ENCODE results near the gene BAHCC1.
"Not testable (repeated sequence)": the region's sequence is repeated elsewhere in the genome, so short reads cannot be mapped to it uniquely, and the experiment has no call there.

Gene BAHCC1

DNA sequence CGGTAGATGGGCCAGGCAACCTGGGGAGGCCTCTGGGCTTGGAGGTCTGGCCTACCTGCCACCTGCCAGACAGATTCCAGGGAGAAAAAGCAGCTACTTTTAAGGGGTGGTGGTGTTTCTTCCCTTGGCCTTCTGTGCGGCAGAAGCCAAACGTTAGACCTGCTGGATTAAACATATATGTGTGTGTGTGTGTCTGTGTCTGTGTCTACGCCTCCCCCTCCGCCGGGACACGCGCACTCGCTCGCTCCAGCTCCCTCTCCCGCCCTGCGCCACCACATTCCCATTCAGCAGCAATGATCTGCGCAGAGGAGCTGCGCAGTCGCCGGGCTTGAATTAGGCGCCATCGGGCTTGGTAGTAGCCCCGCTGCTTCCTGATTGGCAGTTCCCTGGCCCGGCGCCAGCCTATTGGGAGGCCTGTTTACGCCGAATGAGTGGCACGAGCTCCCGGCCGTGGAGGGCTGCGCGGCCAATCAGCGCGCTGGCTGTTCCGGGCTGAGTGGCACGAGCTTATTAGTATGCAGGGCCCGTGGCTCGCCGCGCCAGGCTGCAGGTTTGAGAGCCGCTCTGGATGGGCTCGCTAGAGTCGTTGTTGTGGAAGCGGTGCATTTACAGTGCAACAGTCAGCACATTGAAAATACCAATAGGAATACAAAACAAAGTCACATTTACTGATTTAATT, at the start of gene BAHCC1:
TSS of gene BAHCC1 (plus strand) at position 537 of the 679 bp plus-strand sequence. CDS start 4,283 bp downstream, outside the sequence.
- peak; percentile 90 for DNase-seq

DNA sequence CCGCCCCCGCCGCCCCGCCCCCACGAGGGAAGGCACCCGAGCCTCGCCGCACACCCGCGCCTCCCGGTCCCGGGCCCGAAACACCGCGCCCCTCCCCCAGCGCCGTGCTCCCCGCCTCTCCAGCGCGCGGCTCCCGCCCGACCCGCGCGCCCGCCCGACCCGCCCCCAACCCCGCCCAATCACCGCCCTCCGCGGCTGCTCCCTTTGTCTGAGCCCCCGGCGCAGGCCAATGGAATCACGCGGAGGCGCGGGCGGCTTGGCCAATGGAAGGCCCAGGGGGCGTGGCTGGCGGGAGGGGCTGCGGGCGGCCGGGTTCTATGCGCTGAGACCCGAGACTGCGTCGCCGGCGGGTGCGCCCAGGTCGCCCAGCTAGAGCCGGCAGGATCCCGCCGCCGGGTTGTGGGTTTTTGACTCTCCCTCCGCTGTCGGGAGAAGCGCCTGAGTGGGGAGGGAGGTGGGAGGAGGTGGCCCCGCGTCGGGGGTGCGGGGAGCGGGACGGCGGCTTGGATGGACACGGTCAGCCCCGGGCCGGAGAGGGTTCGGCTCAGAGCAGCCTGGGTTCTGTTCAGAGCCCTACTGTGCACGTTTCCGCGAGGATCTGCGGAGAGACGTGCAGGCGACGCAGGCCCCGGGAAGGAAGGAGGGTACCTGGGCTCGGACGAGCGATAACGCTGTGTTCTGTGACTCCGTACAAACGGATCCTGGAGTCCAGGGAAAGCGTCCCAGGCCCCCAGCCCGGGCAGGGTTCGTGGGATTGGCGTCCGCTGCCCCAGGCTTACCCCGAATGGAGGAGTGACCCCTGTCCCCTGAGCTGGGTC, 49.0 kb upstream of the BAHCC1 start:
- peak; percentile 97 for DNase-seq

DNA sequence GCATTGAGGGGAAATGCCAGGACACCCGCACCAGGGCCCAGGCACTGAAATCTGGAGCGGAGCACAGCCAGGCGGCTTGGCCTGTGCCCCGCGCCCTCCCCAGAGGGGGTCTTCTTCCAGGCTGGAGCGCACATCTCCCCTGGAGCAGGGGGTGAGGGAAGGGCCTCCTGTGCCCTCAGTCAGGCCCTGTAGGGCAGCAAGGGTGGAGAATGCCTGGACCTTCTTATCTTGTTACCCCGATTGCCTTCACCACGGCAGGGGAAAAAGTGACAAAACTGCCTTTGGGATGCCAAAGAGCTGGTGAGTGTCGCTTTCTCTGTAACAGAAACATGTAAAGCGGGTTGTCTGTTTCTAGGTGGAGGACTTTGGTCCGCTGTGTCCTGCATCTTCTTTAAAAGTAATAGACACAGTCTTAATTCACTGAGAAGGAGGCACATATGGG, 48.3 kb upstream of the BAHCC1 start:
- DNase-seq: no peak

DNA sequence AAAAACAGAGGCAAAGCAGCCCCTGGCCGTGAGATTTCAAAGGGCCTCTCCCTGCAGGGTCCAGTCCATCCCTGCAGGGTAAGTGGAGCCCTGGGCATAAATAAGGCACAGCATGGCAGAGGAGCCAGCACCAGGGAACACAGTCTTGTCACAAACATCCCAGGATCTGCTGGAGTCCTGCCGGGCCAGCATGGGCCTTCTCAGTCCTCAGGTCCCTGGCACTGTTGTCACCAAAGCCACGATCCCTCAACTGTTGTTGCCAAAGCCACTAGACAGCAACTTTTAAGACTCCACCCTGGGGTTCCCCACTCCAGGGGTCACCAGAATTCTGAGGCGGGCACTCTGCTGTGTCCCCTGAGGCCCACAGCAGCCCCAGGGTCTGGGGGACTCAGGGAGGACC, 47.8 kb upstream of the BAHCC1 start:
- no peak for DNase-seq

DNA sequence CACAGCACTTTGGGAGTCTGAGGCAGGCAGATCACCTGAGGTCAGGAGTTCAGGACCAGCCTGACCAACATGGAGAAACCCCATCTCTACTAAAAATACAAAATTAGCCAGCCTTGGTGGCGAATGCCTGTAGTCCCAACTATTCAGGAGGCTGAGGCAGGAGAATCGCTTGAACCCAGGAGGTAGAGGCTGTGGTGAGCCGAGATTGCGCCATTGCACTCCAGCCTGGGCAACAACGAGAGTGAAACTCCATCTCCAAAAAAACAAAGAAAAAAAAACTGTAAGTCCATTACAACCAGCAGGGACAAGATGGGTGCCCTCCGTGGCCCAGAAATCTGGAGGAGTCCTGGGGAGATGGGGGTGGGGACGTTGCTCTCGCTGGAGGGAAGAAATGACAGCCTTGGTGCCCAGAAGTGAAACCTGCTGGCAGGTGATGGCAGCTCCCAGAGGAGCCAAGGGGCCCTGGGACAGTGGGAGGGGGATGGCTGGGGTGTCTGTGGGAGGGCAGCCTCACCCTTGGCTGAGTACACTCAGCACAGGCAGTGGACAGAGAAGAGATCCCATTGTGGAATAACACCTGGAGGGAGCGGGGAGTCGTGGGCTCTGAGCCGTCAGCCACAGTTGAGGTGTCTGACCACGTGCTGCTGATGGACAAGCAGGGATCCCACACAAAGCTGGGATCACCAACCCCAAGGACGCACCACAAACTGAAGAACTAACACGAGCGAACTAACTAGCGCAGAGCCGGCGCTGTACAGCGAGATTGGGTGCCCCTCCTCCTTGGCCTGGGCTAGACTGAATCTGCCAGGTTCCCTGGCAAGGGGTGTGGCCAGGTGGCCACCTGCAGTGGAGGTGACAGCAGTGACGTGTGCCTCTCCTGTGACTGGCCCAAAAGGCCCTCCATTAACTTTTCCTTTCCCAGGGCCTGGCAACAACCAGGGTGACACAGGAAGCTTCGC, 46.9 kb upstream of the BAHCC1 start:
- DNase-seq: no peak

DNA sequence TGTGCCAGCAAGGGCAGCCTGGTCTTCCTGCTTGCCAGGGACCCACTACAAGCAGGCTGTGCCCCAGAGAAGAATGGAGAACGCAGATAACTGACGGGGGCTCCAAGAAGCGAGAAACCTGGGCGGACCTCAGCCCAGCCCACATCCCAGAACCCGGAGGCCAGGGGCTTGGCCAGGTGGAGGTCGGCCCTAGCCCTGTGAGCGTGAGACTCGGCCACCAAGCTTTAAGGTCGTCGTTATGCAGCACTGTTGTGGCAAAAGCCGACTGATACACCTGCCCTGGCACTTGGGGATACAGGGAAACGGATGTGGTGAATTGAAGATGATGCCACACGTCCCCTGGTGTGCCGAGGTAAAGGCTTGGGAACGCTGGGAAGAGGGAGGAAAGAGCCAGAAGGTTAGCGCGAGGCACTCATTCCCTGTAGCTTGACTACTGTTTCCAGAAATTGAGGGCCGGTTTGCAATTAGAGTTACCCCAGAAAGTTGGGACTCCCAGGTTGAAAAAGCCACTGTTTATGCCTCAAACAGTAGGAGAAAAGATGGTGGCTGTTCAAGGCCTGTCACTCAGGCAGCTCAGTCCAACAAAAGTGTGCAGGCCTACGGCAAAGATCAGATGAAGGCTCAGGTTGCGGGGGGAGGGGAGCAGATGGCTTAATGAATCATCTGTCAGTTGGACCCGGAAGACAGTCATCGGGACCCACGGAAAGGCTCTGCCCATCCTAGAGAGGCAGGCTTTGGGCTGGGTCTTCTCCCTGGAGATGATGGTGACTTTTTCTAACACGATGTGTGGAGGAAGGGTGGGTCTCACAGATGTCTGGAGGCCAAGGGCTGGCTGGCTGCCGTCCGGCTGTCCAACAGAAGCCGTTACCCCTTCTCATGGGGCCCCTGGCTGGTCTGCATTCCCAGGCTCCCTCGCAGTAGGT, 45.6 kb upstream of the BAHCC1 start:
- DNase-seq: no peak

DNA sequence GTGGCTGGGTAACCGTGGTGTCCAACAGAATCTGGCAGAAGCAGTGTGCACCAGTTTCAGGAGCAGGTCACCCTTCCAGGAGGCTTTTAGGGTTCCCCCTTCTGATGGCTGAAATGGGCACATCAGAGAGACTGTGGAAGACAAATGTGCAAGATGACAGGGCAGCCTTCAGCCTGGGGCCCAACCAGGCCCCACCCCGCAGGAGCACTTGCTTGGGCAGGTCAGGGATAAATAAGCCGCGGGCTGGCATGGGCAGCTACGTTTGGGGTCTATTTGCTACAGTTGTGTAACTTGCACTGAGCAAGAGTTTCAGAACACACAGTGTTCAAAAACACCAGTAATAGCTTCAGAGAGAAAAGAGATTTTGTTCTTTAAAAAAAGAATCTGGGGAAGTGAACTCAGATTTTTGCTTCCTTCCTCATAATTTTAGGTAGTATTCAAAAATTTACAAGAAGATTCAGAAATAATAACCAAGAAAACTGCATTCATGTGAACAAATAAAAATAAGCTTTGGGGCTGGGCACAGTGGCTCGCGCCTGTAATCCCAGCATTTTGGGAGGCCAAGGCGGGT, 44.9 kb upstream of the BAHCC1 start:
- DNase-seq: no peak

DNA sequence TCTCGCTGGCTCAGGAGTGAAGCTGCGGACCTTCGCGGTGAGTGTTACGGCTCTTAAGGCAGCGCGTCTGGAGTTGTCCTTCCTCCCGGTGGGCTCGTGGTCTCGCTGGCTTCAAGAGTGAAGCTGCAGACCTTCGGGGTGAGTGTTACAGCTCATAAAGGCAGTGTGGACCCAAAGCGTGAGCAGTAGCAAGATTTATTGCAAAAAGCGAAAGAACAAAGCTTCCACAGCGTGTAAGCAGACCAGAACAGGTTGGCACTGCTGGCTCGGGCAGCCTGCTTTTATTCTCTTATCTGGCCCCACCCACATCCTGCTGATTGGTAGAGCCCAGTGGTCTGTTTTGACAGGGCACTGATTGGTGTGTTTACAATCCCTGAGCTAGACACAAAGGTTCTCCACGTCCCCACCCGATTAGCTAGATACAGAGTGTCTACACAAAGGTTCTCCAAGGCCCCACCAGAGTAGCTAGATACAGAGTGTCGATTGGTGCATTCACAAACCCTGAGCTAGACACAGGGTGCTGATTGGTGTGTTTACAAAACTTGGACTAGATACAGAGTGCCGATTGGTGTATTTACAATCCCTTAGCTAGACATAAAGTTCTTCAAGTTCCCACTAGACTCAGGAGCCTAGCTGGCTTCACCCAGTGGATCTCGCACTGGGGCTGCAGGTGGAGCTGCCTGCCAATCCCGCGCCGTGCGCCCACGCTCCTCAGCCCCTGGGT, 43.8 kb upstream of the BAHCC1 start:
- not testable (repeated sequence) for DNase-seq

DNA sequence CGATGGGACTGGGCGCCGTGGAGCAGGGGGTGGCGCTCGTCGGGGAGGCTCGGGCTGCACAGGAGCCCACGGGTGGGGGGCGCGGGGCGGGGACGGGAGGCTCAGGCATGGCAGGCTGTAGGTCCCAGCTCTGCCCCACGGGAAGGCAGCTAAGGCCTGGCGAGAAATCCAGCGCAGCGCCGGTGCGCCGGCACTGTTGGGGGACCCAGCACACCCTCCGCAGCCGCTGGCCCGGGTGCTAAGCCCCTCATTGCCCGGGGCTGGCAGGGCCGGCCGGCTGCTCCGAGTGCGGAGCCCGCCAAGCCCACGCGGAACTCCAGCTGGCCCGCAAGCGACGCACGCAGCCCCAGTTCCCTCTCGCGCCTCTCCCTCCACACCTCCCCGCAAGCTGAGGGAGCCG, 43.2 kb upstream of the BAHCC1 start:
- not testable (repeated sequence) for DNase-seq

DNA sequence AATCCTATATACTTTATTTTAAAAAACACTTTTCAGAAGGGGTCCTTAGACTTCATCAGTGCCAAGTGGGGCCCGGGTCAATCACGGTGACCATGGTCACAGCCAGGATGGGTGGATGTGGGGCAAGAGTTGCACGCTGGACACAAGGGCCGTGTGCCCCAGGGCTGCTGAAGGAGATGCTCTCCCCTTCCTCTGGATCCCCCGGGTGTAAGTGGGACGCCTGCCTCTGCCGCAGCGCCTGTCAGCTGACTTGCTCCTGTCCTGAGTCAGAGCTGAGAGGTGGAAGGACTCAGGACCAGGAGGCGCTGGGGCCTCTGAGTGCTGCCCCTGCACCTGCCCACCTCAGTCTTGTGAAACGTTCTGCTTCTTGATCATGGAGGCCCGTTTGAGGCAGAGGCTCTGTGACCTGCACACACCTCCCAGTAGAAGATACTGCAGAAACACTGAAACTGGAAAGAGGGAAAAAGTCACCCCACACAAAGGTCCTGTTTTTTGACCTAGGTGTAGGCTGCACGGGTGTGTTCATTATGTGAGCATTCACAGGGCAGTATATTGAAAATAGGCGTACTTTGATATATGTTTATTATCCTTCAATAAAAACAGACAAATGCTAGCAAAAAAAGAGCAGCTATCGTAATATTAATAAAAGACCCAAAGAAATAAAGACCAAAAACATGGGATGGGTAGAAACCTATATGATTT, 40.9 kb upstream of the BAHCC1 start:
- DNase-seq: no peak

DNA sequence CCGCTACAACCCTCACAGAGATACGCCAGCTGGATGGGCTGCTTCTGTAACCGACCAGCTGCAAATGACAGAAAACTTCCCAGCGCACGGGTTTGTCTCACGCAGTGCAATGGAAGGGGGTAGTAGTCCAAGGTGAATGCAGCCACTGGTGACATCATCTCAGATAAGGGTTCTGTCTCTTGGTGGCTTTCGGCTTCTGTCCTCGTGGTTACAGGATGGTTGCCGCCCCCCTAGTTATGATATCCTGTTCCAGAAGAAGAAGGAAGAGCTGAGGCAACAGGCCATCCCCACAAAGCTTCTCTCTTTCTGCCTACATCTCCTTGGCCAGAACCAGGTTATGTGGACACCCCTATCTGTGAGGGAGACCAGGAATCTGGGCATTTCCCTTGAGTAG, 40.3 kb upstream of the BAHCC1 start:
- DNase-seq: no peak

DNA sequence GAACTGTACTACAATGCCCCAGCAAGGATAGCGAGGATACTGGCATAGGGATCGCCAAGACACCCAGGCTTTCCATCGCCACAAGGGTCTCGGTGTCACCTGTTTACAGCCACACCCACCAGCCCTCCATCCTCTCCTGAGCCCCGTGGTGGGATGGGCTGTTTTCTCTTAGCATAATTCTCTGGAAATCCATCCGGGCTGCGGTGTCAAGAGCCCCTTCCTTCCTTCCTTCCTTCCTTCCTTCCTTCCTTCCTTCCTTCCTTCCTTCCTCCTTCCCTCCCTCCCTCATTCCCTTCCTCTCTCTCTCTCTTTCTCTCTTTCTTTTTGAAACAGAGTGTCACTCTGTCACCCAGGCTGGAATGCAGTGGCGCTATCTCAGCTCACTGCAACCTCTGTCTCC, 36.0 kb upstream of the BAHCC1 start:
- no peak for DNase-seq

DNA sequence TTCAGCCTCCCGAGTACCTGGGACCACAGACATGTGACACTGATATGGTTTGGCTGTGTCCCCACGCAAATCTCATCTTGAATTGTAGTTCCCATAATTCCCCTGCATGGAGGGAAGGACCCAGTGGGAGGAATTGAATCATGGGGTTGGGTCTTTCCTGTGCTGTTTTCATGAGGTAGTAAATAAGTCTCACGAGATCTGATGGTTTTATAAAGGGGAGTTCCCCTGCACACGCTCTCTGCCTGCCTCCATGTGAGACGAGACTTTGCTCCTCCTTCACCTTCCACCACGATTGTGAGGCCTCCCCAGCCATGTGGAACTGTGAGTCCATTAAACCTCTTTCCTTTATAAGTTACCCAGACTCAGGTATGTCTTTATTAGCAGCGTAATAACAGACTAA, 33.3 kb upstream of the BAHCC1 start:
- DNase-seq: not testable (repeated sequence)

DNA sequence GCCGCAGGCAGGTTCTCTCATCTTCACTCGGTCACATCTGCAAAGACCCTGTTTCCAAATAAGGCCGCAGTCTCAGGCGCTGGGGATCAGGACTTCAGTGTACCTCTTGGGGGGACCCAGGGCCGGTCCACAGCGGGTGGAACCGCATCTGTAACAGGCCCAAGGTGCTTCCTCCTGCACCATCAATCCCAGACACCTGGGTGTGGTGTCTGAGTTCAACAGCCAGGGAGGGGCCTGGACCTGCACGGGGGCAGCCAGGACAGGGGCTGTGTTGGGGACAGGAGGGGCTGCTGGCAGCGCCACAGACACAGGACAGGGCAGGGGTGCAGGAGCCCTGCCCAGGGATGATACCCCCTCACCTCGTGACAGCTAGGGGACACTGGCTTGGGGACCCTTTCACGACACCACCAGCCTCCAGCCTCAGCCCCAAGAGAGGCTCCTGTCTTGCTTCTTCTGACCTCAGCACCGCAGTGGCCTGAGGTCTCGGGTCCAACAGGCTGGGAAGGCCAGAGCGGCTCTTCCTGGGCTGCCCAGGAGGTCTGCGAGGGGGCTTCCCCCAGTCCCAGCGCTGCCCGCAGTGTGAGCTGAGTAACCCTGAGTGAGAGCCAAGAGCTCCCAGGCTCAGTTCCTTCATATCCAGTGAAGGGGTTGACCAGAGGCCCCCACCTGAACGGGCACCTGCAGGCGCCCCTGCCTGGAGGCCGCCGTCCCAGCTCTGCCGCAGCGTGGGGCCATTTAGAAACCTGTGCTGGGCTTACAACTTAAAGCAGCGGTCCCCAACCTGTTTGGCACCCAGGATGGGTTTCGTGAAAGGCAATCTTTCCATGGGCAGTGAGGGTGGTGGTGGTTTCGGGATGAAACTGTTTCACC, 30.7 kb upstream of the BAHCC1 start:
- no peak for DNase-seq

DNA sequence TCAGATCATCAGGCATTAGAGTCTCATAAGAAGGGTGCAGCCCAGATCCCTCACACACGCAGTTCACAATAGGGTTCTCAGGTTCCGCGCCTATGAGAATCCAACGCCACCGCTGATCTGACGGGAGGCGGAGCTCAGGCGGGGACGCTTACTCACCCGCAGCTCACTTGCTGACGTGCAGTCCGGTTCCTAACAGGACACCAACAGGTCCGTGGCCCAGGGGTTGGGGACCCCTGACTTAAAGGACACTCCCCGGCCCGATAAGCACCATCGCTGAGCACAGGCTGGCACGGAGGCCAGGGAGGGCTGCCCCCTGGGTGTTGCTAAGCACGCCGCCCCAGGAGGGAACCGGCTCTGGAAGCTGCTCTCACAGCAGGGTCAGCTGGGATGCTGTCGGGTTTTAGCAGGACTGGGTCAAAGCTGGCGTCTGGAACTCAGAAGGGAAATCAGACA, 30.1 kb upstream of the BAHCC1 start:
- no peak for DNase-seq

DNA sequence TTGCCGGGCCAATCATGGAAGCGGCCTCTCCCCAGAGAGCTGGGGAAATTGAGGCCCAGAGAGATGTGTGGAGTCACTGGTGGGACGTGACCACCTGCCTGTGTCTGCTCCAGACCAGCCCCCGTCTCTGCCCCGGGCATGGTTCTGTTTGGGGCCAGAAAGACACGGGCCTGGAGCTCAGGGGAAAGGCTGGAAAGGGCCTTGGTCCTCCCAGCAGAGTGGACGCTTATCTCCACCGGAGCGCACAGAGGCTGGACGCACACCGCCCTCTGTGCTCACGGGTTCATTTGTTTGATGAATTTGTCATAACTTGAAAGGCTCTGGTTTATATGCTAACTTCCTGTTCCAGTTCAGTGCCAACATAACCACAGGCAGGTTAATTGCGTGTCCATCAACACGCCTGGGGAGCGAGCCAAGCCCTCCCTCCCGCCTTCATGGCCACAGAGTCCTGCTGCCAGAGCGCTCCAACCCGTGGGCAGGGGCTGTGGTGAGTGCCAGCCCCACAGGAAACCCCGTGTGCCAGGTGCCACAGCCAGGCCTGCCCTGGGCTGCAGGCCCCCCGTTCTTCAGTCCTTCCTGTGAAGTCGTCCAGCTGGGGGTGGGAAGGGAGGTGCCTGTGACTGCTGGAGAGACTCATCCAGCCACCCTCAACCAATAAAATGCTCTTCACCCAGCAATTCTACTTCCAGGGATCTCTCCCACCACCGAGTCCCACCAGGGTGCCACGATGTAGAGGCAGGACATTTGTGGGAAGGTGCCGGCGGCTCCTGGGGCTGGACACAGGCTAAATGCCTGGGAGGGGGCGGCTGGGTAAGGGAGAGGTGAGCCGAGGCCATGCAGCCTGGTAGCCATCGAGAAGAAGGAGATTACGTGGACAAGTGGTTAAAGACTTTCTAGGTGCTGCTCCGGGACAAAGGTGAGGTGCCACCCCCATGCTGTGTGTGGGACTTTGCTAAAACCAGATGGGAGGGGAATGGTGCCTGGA, 29.4 kb upstream of the BAHCC1 start:
- DNase-seq: no peak

DNA sequence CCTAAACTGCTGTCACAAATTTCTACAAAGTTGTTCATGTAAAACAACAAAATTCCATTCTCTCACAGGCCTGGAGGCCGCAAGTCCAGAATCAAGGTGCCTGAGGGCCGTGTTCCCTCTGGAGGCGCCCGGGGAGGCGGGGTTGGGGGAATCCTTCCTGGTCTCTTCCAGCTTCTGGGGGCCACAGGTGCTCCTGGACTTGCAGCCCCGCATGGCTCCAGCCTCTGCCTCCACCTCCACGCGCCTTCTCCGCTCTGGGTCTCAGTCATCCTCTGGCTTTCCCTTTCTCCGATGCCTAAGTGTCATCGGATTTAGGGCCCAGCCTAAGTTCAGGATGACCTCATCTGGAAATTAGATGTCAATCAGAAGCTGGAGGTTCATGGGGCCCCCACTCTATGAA, 28.6 kb upstream of the BAHCC1 start:
- no peak for DNase-seq

DNA sequence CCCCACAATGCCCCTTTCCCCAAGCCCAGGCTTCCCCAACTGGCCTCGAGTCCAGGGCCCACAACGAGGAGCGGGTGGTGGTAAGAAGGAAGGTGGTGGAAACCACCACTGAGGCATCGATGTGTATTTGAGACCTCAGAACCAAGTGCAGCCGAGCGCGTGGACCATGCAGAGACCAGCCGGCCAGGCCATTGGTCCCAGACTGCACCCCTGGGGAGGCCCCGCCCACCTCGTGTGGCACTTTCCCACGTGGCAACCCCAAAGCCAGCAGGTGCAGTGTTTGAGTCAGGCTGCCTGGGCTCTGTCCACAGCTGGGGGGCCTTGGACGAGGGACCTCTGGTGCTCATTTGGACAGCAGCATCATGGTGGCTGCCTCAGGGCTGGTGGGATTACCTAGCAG, 28.1 kb upstream of the BAHCC1 start:
- no peak for DNase-seq

All from activated CD8-positive, alpha-beta memory T cell treated with anti-CD3 and anti-CD28 coated beads for 24 hours (primary cell).